Activated B cell treated with CpG ODN at 0.5 μM for 24 hours (primary cell): Measurements from ENCODE around the gene GP5. TPM values are rescaled to one million over a fixed set of nuclear protein-coding genes. Genes with fewer than 3 reads are reported as not detected.

Experiments
- ATAC-seq: fragments of 200-7000 bp; cut with Tn5 transposase; one replicate; pipeline ENCODE4 v1.10.0; 2021; ENCODE audit warnings: low read depth, mild to moderate bottlenecking, moderate library complexity
- CTCF ChIA-PET: fragments of 350-600 bp; sonication (Branson Sonifier 250); formaldehyde crosslinking; loops from one replicate; lab custom pipeline; 2021; ENCODE audit warnings: antibody characterized with exemption; lab: Charles Lee
- POLR2A ChIA-PET: fragments of 350-600 bp; sonication (Branson Sonifier 250); formaldehyde crosslinking; loops from one replicate; lab custom pipeline; 2021; ENCODE audit warnings: antibody characterized with exemption; lab: Charles Lee
- DNase-seq: peaks from one replicate; pipeline ENCODE4 v3.0.0; 2022
- H3K27ac Mint-ChIP-seq: one replicate; pipeline ENCODE4 v1.8.0; 2020; ENCODE audit warnings: mixed read lengths
- H3K27me3 Mint-ChIP-seq: one replicate; pipeline ENCODE4 v1.8.0; 2021; ENCODE audit warnings: mixed read lengths
- H3K36me3 Mint-ChIP-seq: one replicate; pipeline ENCODE4 v1.8.0; 2021; ENCODE audit warnings: low read depth, mixed read lengths
- H3K4me1 Mint-ChIP-seq: one replicate; pipeline ENCODE4 v1.8.0; 2021; ENCODE audit warnings: mixed read lengths
- H3K4me3 Mint-ChIP-seq: one replicate; pipeline ENCODE4 v1.8.0; 2020; ENCODE audit warnings: mild to moderate bottlenecking, mixed read lengths
- H3K9me3 Mint-ChIP-seq: one replicate; pipeline ENCODE4 v1.8.0; 2020; ENCODE audit warnings: mixed read lengths
- intact Hi-C: fragments of 100-400 bp; cut with micrococcal nuclease; formaldehyde crosslinking; loops from one replicate; pipeline ENCODE4 v1.15.1; 2024
- total RNA-seq: library from RNA; stranded (reverse); gene quantifications from 2 replicates; pipeline ENCODE4 v1.2.3, GENCODE V29; 2022
- TF ChIP-seq, protein P1 (sequence below): fragments of 200-600 bp; IDR thresholded peaks from one replicate; pipeline ENCODE4 v1.8.0; 2022; ENCODE audit warnings: antibody characterized with exemption, mild to moderate bottlenecking

GP5 gene
- total RNA-seq, 1 donor from 2014 or later = 0.18 TPM

- TF ChIP-seq, protein P1, sequence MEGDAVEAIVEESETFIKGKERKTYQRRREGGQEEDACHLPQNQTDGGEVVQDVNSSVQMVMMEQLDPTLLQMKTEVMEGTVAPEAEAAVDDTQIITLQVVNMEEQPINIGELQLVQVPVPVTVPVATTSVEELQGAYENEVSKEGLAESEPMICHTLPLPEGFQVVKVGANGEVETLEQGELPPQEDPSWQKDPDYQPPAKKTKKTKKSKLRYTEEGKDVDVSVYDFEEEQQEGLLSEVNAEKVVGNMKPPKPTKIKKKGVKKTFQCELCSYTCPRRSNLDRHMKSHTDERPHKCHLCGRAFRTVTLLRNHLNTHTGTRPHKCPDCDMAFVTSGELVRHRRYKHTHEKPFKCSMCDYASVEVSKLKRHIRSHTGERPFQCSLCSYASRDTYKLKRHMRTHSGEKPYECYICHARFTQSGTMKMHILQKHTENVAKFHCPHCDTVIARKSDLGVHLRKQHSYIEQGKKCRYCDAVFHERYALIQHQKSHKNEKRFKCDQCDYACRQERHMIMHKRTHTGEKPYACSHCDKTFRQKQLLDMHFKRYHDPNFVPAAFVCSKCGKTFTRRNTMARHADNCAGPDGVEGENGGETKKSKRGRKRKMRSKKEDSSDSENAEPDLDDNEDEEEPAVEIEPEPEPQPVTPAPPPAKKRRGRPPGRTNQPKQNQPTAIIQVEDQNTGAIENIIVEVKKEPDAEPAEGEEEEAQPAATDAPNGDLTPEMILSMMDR = no peak
- Mint-ChIP-seq H3K4me1 (no peaks in the 10 kb centered on the region), H3K27ac (no peak overlapping the region), H3K36me3 (no peaks in the 10 kb centered on the region), H3K4me3 (no peak overlapping the region), H3K27me3 (peaks cover 48% of the 10 kb centered on the region), H3K9me3 (no peaks in the 10 kb centered on the region)
- ATAC-seq (no peak), DNase-seq (no peak)
- ChIA-PET POLR2A (no interaction called here), CTCF (no interaction called here)
- intact Hi-C loops = no loop called here
Measured at GRCh38 chr3:194375473-194376240, 23.4 kb downstream of the GP5 start.

DNA sequence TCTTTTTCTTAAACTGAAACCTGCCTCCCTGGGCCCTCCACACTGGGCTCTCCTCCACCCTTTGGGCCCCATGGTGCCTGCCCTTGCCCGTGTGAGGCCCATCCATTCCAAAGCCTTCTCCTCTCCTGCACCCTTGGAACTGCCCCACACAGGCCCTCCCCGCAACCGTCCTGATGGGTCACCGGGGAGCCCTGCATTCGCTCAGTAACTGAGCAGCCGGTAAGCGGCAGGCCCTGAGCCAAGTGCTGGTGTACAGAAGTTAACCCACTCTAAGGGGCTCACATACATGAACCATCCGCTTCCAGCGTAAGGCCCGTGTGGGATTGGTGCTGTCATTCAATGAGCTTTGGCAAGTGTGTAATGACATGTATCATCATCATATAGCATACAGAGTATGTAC lies 24.1 kb downstream of the GP5 start:
- TF ChIP-seq, protein P1 = no peak
- Mint-ChIP-seq H3K36me3 (no peaks in the 10 kb centered on the region), H3K4me1 (no peaks in the 10 kb centered on the region), H3K9me3 (no peaks in the 10 kb centered on the region), H3K27me3 (peaks cover 48% of the 10 kb centered on the region), H3K27ac (no peak overlapping the region), H3K4me3 (no peak overlapping the region)
- ChIA-PET CTCF (no interaction called here), POLR2A (no interaction called here)
- DNase-seq = no peak
- ATAC-seq = no peak
- intact Hi-C loops = no loop called here

DNA sequence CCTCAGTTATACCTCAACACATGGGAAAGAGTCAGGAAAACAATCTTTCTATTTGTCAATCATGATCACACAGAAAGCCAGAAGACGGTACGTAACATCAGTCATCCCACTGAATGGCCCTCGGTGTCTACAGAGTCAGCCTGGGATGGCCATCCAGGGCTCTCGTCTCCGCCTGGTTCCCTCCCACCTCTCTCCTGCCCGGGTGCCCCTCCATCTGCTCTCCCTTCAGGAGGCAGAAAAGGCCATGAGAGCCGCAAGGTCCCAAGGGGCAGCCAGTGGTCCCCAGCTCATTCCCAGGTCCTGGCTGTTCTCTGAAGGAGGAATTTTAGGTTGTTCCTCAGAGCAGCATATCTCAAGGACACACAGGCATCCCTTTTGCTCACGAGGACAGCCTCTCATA lies 25.2 kb downstream of the GP5 start:
- TF ChIP-seq, protein P1 = no peak
- CTCF ChIA-PET = no interaction called here
- peaks cover 47% of the 10 kb centered on the region for H3K27me3 Mint-ChIP-seq
- POLR2A ChIA-PET = no interaction called here
- H3K27ac Mint-ChIP-seq = no peak overlapping the region
- intact Hi-C loops = no loop called here
- H3K36me3 Mint-ChIP-seq = no peaks in the 10 kb centered on the region
- ATAC-seq = no peak
- DNase-seq = no peak
- H3K9me3 Mint-ChIP-seq = no peaks in the 10 kb centered on the region
- no peak overlapping the region for H3K4me3 Mint-ChIP-seq
- no peaks in the 10 kb centered on the region for H3K4me1 Mint-ChIP-seq

GRCh38 chr3:194373028-194373427 lies 26.0 kb downstream of the GP5 start:
- Mint-ChIP-seq H3K4me3 (no peak overlapping the region), H3K36me3 (no peaks in the 10 kb centered on the region), H3K27ac (no peak overlapping the region), H3K9me3 (no peaks in the 10 kb centered on the region), H3K27me3 (peaks cover 48% of the 10 kb centered on the region), H3K4me1 (no peaks in the 10 kb centered on the region)
- CTCF ChIA-PET = interaction anchor here (0.6 kb wide), 1 partner anchor 45 kb away, joined by 3 read pairs; no protein-coding TSS in a partner anchor
- TF ChIP-seq, protein P1 = no peak
- POLR2A ChIA-PET = no interaction called here
- DNase-seq (no peak), ATAC-seq (no peak)
- intact Hi-C loops = no loop called here

- DNase-seq = no peak
- Mint-ChIP-seq H3K4me1 (no peaks in the 10 kb centered on the region), H3K9me3 (no peaks in the 10 kb centered on the region), H3K27me3 (peaks cover 43% of the 10 kb centered on the region), H3K27ac (no peak overlapping the region), H3K4me3 (no peak overlapping the region), H3K36me3 (no peaks in the 10 kb centered on the region)
- ChIA-PET POLR2A (no interaction called here), CTCF (no interaction called here)
- TF ChIP-seq, protein P1 = no peak
- ATAC-seq = no peak
- intact Hi-C loops = no loop called here
Measured at GRCh38 chr3:194370753-194371152, 28.3 kb downstream of the GP5 start.
